Heart right ventricle (tissue), 16 donors: ENCODE measurements around the gene C6orf47. TPM values are rescaled to one million over a fixed set of nuclear protein-coding genes. Genes with fewer than 3 reads are reported as not detected.

Experiments used
- ATAC-seq, 8 donors: fragments of 200-7000 bp; cut with Tn5 transposase; one replicate each; pipeline ENCODE4 v1.9.1; 2020; ENCODE audit warnings: mild to moderate bottlenecking in 8 of 8, moderate library complexity in 8 of 8, moderate number of reproducible peaks in 1 of 8
- DNase-seq, 2 donors: peaks; one replicate each; pipeline ENCODE4 v3.0.0-alpha.2; 2020
- H3K27ac ChIP-seq, 10 donors: fragments of 200-600 bp; sonication (generic) in 2 of 10; one replicate each; pipeline versions ENCODE4 v1.5.0 to v1.8.0; 2020 to 2022; ENCODE audit warnings: mild to moderate bottlenecking in 3 of 10
- H3K27me3 ChIP-seq, 7 donors: fragments of 200-600 bp; one replicate each; pipeline ENCODE4 v1.8.0; 2021 to 2022; ENCODE audit warnings: mild to moderate bottlenecking in 2 of 7
- H3K36me3 ChIP-seq, 9 donors: fragments of 200-600 bp; sonication (generic) in 1 of 9; one replicate each; pipeline versions ENCODE4 v1.5.0 to v1.8.0; 2020 to 2022; ENCODE audit warnings: mild to moderate bottlenecking in 2 of 9
- H3K4me1 ChIP-seq, 9 donors: fragments of 200-600 bp; sonication (generic) in 1 of 9; one replicate each; pipeline versions ENCODE4 v1.5.0 to v1.8.0; 2020 to 2022; ENCODE audit warnings: mild to moderate bottlenecking in 4 of 9
- H3K4me3 ChIP-seq, 10 donors: fragments of 200-600 bp; sonication (generic) in 2 of 10; one replicate each; pipeline versions ENCODE4 v1.5.0 to v1.8.0; 2020 to 2022; ENCODE audit warnings: mild to moderate bottlenecking in 7 of 10, moderate library complexity in 2 of 10
- H3K9me3 ChIP-seq, 11 donors: fragments of 200-600 bp in 10 of 11; sonication (generic) in 2 of 11; one replicate each; pipeline versions ENCODE4 v1.5.0 to v1.8.0; 2013 to 2022; ENCODE audit warnings: mild to moderate bottlenecking in 2 of 11, control low read depth in 1 of 11, moderate library complexity in 1 of 11
- CTCF ChIP-seq, 9 donors: fragments of 200-600 bp; sonication (generic) in 2 of 9; IDR thresholded peaks; one replicate each; pipeline versions ENCODE4 v1.5.0 to v1.8.0; 2021 to 2022; ENCODE audit warnings: antibody characterized with exemption in 9 of 9, mild to moderate bottlenecking in 5 of 9, moderate library complexity in 1 of 9
- WGBS, 2 donors: extraction: QIAGEN DNeasy Blood & Tissue Kit; methylation state at CpG; one replicate each; pipeline ENCODE4 v1.1.7; 2013; ENCODE audit warnings: inconsistent platforms in 1 of 2; 5-methylcytosine and 5-hydroxymethylcytosine counted together
- intact Hi-C, 10 donors: fragments of 100-400 bp; cut with DNase I; formaldehyde crosslinking; loops; one replicate each; pipeline versions ENCODE4 v1.11.1 to v1.14.2; 2022
- polyA plus RNA-seq, 2 donors: library from polyadenylated mRNA; stranded (reverse); fragments of 200-250 nt; gene quantifications; one replicate each; pipeline ENCODE4 v1.2.3, GENCODE V29; 2013
- total RNA-seq, 10 donors: library from RNA; stranded (reverse); fragmentation: NEBNext Ultra II Directional in 3 of 10; extraction: Animal tissue kit (Norgen Biotek cat#: 25700) in 3 of 10; gene quantifications; one replicate each; pipeline versions ENCODE4 v1.2.1 to v1.2.4, GENCODE V29; 2021 to 2023
- donor health status: Arrhythmogenic right ventricular cardiomyopathy.
- donor health status: ischemic (EF 13 %, LVEDD 7.1; RV severe dilation, severe dysfunction).
- donor health status: healthy with polysubstance abuse.
- donor health status: DM: no; HTN: yes; CAD: no.
- donor health status: DM: no; HTN: no; CAD: no.
- donor health status: ischemic (EF 25% LVEDD 6.9; RV normal size, moderate dysfunction).
- donor health status: ischemic (EF 25% LVEDD 5.7; RV mildly dilated, moderate dysfunction).
- donor health status: healthy.
- donor health status: DM: yes; HTN: yes; CAD: no.
- donor health status: Ischemic cardiomyopathy.
- donor health status: ischemic (EF 35%, LVEDD 5.7; RV mildly dilated, moderate dysfunction).
- donor health status: nonischemic (EF 11% LVEDD 7.7; RV severe dilation, severe dysfunction).
- donor health status: DM: yes; HTN: yes; CAD: no.
- donor health status: PGD.
- donor health status: ischemic (EF 29% LVEDD 5.4; RV normal size, mild dysfunction).
- donor health status: nonischemic (EF 23%, LVEDD 6.1; RV moderate dilation, normal function).

The C6orf47 gene
- total and polyA plus RNA-seq, 12 donors = 15.9 to 23.3 (median 18.1) TPM

GRCh38 chr6:31626952-31627351 lies 33.6 kb downstream of the C6orf47 start:
- no peak for DNase-seq
- Histone ChIP-seq H3K4me3 (no peak overlapping the region), H3K27me3 (no peaks in the 10 kb centered on the region), H3K9me3 (no peaks in the 10 kb centered on the region), H3K4me1 (peaks cover 0 to 10% (median 8%) of the 10 kb centered on the region in 9 donors), H3K27ac (no peak overlapping the region), H3K36me3 (peaks cover 17 to 98% (median 84%) of the 10 kb centered on the region in 9 donors)
- 83 to 85% methylated on average over 10 of the region's 10 CpGs for WGBS, 2 donors
- no peak for ATAC-seq
- intact Hi-C loops = no loop called here
- TF ChIP-seq CTCF (IDR thresholded peaks at IDR 0.05) = no peak

- TF ChIP-seq CTCF (IDR thresholded peaks at IDR 0.05) = no peak
- WGBS, 2 donors = 92 to 93% methylated on average over 10 of the region's 10 CpGs
- Histone ChIP-seq H3K4me1 (peaks cover 0 to 24% (median 21%) of the 10 kb centered on the region in 9 donors), H3K4me3 (no peak overlapping the region), H3K9me3 (no peaks in the 10 kb centered on the region), H3K27me3 (no peaks in the 10 kb centered on the region), H3K36me3 (peaks cover 4 to 69% (median 56%) of the 10 kb centered on the region in 9 donors), H3K27ac (no peak overlapping the region)
- ATAC-seq (no peak), DNase-seq (no peak)
- intact Hi-C loops = loop anchor here in 1 of 10 donors (5.0 kb wide), 1 partner anchor 273 kb away; the partner anchor contains the start of gene EHMT2
These were observed 36.5 kb downstream of the C6orf47 start for GRCh38 chr6:31624070-31624469.

GRCh38 chr6:31622684-31623091 lies 37.9 kb downstream of the C6orf47 start:
- Histone ChIP-seq H3K9me3 (no peaks in the 10 kb centered on the region), H3K36me3 (peaks cover 0 to 55% (median 42%) of the 10 kb centered on the region in 9 donors), H3K4me3 (peak overlapping the region in 2 of 10 donors; percentile 74 to 79), H3K27me3 (no peaks in the 10 kb centered on the region), H3K4me1 (peaks cover 0 to 24% (median 21%) of the 10 kb centered on the region in 9 donors), H3K27ac (peak overlapping the region in 5 of 10 donors; percentile 12 to 99 (median 95))
- no peak for TF ChIP-seq CTCF (IDR thresholded peaks at IDR 0.05)
- 44 to 57% methylated on average over 10 of the region's 10 CpGs for WGBS, 2 donors
- intact Hi-C loops = loop anchor here in 1 of 10 donors (5.0 kb wide), 1 partner anchor 275 kb away; the partner anchor contains the start of gene EHMT2
- ATAC-seq (no peak), DNase-seq (no peak)

GRCh38 chr6:31621991-31622390 lies 38.6 kb downstream of the C6orf47 start:
- peak overlapping the region in 8 of 10 donors; percentile 70 to 99 (median 86) for H3K4me3 ChIP-seq
- DNase-seq (no peak), ATAC-seq (no peak)
- H3K9me3 ChIP-seq = no peaks in the 10 kb centered on the region
- H3K36me3 ChIP-seq = peaks cover 0 to 48% (median 35%) of the 10 kb centered on the region in 9 donors
- intact Hi-C loops = loop anchor here in 2 of 10 donors (2.0 to 5.0 kb wide), 2 partner anchors 31 to 275 kb away; partner anchors contain the start of genes BAG6 (in 1 of the 2) and EHMT2 (in 1 of the 2)
- no peaks in the 10 kb centered on the region for H3K27me3 ChIP-seq
- TF ChIP-seq CTCF (IDR thresholded peaks at IDR 0.05) = no peak
- peaks cover 0 to 24% (median 21%) of the 10 kb centered on the region in 9 donors for H3K4me1 ChIP-seq
- 21 to 26% methylated on average over 4 of the region's 4 CpGs for WGBS, 2 donors
- H3K27ac ChIP-seq = peak overlapping the region in 8 of 10 donors; percentile 12 to 99 (median 95)
